ENCODE data around the gene LMO2.

LMO2 gene

DNA sequence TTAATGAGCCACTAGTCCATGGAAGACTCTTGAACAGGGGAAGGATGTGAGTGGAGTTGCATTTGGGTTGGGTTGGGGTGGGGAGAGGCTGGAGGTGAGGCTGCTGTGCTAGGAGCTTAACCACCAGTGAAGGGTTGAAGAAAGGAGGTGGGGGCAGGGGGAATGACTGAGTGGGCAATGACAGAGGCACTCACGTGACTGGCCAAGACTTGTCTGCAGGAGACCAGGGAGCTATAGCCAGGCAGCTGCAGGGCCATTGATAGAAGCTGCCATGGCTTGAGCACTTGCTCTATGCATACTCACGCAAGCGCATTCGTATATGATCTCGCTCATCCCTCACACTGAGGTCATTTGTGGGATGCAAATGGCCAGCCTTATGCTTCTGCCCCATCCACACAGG, 4.0 kb downstream of the LMO2 start:
- no peak for DNase-seq (ENCODE audit: low read depth in 3 of 3)

DNA sequence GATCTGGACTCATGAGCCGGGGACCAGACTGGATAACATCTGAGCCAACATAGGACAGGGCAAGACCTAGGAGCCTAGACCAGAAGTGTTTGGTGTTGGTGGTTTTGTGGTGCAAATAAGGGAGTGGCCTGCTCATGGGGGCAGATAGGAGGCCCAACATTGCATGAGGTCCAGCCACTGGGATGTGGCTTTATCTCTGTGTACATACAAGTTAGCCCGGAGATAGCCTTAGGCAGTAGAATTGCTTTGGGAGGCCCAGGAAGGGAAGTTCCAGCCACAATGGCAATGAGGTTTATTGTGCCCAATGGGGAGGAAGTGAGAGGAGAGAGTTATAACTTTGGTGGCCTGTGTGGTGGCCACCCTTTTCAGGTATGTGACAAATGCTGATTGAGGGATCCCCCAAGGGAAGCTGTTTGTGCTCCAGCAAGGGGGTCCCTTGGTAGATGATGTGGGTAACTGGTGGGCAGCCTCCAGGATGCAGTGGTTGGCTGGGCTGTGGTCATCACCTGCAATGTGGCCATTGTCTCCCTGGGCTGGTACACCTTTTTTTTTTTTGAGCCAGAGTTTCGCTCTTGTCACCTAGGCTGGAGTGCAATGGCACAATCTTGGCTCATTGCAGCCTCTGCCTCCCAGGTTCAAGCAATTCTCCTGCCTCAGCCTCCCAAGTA, 6.4 kb downstream of the LMO2 start:
- DNase-seq (ENCODE audit: low read depth in 3 of 3) = no peak

DNA sequence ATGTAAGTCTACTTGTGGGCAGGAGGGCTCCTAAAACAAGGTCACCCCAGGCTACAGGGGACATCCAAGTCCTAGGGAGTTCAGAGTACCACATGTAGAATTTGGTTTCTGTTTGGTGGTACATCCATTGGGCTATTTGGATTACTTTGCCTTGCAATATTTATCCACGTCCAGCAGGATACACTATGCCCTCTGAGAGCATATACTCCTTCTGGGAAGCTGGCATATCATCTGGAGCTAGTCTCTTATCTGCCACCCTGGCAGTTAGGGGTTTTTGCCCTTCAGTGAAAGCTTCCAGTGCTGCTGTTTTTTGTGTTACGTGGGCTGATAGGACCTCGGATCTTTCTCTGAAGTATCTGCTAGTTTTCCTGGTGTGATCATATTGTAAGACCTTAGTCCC, 7.3 kb downstream of the LMO2 start:
- no peak for DNase-seq (ENCODE audit: low read depth in 3 of 3)

DNA sequence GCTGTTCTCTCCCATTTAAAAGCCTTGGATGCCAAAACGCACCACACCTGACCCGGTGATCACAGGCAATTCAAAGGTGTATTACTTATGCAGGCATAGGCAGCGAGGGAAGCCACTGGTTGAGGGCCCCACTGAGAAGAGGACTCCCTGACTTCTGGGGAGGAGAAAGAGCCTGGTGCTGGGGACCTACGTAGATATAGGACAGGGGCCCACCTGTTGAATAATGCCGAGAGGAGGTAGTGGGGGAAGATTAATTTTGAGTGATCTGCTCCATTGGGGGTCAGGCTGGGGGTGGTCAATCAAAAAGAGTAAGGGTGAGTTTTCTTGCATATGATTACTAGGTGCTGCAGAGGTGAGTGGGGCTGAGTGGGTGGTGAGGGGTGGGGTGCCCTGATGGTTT, 7.8 kb downstream of the LMO2 start:
- no peak for DNase-seq (ENCODE audit: low read depth in 3 of 3)

DNA sequence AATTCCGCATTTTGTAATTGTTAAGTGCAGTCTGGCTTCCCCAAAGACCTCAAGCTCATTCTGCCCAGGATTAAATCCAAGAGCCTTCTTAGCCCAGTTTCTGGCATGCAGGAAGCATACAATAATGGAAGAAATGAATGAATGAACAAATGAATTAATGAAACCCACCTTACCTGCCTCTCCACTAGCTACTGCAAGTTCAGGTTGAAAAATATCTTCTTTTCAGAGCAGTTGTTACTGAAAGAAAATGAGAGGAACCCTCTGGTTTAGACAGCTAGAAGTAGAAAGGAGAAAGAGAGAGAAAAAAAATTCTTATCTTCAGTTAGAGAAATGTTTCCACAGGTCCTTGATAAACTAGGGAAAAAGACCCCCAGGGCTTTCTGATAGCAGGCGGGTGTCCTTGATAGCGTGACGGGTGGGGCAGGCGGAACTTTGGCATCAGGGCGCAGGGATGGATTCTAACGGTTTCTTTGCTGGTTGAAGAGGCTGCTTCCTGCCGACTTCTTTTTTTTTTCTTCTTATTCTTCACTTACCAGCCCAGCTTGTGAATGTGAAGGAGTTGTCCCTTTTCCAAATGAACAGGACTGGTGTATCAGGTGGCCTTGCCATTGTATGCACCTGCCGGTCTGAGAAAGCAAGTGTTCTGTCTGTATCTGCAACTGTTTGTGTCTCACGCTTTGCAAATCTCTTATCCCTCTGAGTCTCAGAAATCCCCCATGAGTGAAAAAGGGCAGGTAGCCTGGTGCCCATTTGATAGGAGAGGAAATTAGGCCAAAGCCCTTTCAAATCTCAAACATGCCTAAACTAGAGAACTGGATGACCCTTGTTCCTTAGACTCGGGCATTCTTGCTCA, 10.0 kb downstream of the LMO2 start:
- no peak for DNase-seq (ENCODE audit: low read depth in 3 of 3)

DNA sequence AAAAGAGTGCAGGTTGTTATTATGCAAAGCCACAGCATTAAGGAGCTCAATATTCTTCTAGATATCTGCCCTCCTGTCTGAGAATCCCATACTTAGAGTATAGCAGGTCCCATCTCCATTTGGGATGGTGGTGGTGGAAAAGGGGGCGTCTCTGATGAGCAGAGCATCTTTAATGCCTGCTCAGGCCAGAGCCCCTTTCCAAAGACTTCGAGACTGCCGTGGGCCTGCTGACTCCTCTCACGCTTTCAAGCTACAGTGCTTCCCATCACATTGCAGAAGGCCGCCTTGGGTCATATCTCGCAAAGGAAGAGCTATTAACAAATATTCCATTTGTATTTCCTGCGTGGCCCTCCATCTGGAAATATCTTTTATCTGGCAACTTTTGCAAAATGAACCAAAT, 10.9 kb downstream of the LMO2 start:
- no peak for DNase-seq (ENCODE audit: low read depth in 3 of 3)

DNA sequence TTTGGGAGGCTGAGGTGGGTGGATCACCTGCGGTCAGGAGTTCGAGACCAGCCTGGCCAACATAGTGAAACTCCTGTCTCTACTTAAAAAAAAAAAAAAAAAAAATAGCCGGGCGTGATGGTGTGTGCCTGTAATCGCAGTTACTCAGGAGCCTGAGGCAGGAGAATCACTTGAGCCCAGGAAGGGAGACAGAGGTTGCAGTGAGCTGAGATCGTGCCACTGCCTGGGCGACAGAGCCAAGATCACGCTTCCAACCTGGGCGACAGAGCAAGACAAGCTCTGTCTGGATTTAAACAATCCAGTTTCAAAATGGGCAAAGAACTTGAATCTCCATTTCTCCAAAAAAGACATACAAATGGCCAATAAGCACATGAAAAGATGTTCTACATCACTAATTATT, 12.5 kb downstream of the LMO2 start:
- no peak for DNase-seq (ENCODE audit: low read depth in 3 of 3)

DNA sequence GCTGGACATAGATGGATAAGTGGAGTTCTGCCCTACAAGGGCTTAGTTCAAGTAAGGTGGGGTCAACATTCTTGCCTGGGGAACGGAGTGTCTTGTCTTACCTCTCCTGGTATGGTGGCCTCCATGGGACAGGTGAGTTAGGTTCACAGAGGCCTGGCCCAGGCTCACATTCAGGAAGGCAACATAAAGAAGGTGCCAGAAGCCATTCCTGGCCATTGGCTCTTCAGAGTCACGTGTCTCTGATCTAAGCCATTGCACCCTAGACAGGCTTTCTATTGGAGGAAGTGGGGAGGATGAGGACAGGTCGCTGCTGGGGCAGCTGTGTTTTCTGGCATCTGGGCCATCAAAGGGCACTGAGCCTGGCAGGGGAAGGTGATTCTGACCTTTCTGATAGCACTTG, 14.8 kb downstream of the LMO2 start:
- DNase-seq (ENCODE audit: low read depth in 3 of 3) = no peak

DNA sequence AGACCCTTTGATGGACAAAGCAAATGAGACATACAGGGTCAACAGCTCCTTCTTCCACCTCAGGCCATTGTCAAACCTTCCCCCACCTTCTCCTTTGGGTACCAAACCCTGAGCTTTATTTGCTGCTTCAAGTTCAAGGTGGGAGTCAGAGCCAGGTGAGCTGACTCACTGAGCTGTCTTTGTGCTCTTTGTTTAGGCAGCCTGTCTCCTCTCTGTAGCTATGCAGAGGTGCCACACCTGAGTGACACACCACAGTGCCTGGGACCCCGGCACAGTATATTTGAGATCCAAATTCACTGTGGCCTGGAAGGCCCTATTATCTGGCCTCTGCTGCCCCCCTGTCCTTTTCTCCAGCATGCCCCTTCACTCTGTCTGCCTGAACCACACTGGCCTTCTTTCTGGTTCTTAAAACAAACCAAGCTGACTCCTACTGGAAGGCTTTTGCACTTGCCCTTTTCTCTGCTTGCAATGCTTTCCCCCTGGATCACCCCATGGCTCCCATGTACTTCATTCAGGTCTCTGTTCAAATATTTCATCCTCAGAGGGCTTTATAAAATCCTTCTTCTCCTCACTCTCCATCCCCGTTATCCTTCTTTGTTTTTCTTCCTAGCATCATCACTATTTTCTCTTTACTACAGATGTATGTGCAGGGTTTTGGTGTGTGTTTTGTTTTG, 16.1 kb downstream of the LMO2 start:
- DNase-seq (ENCODE audit: low read depth in 3 of 3) = no peak

DNA sequence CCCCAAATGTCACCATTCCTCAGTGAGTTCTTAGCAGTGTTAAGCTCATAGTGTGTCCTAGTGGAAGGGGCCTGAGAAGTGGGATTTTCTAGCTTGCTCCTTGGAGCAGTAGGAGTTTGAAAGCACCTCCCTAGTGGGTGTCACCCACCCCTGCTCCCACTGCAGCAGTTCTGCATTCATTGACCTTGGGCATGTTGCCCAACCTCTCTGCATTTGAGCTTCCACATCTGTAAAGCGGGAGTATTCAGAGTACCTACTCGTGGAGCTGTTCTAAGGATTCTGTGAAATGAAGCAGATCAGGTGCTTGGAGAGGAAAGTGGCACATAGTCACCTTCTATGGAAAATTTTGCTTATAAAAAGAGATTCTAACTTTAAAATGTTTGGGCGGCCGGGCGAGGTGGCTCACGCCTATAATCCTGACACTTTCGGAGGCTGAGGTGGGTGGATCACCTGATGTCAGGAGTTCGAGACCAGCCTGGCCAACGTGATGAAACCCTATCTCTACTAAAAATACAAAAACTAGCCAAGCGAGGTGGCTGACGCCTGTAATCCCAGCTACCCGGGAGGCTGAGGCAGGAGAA, 16.9 kb downstream of the LMO2 start:
- DNase-seq (ENCODE audit: low read depth in 3 of 3) = no peak

DNA sequence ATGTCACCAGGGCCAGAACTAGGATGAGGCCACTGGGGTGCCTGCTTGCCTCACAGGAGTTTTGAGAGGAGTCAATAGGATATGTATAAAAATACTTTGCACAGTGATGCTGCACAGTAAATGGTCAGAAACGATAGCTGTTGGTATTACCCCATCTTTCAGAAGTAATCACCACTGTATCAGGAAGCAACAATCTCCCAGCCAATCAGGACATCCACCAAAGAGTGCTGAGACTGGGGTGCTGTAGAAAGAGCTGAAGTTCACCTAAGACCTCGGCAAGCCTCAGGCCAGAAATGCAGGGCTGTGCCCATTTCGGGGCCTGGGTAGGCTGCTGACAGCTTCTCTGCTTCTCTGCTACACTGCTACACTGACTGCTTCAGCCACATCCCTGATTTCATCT, 17.4 kb downstream of the LMO2 start:
- DNase-seq (ENCODE audit: low read depth in 3 of 3) = no peak

DNA sequence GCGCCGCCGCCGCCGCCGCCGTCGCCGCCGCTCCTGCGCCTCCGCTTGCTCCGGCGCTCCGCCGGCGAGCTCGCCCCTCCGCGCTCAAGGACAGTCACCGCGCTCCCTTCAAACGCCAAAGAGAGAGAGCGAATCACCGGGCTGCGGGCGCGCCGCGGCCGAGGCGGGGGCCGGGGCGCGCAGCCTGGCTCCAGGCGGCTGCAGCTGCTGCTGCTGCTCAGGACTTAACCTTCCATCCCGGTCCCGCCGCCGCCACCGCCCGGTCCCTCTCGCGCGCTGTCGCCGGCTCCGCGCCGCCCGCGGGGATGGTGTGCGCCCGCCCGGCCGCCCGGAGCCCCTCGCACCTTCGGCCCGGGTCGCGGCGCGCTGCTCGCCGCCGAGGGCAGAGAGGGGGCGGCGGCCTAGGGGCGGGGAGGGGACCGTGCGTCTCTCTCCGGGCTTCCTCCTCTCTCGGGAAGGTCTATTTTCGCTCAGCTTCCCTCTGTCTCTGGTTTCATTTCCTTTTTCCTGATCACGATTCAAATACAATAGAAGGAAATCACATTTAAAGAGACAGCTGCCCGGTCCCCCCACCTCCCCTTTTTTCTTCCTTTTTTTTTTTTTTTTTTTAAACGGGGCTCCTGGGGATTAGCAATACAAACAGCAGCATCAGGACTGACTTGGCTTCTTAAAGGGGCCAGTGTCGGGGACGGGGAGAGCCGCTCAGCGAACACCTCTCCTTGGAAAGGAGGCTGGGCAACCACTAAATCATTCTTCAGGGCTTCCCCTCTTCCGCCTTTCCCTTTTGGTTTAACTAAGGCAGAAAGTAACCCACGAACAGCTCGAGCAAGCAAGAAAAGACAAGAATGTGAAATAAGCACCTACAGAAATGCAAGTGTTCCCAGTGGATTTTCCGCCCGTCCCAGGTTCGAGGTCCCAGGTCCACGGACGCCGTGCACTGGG, 22.1 kb downstream of the LMO2 start:
- no peak for DNase-seq (ENCODE audit: low read depth in 3 of 3)

DNA sequence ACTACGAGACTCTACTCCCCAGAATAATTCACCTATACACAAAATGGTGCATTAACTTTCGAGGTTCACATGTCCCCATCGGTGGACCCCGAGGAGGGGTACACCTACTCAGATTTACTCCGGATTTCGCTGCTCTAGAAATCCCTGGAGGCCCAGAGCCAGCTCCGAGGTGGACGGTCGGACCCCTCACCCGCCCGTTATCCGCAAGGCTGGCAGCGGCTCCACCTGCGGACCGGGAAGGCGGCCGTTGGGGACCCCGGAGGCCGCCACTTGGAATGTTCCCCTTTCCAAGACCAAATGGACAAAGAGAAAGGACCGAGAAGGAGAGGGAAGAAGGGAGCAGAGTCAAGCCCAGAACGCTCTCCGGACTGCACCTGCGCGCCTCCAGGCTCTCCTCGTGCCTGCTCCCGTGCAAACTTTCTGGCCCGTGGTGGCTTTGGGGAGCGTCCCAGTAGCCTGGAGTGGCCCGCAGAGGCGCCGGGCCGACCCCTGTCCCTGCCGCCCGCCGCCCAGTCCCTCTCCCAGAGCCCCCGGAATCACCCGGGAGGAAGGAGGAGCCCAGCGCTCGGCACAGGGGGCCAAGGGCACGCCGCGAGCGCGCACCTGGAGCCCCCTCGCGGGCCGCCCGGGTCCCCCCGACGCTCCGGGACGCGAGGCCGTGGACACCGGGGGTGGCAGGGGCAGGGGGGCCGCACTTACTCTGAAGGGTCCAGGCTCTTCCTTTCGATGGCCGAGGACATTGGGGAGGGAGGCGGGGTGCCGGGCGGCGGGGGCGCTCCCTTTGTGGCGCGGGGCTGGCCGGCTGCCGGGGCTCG, 23.0 kb downstream of the LMO2 start:
- no peak for DNase-seq (ENCODE audit: low read depth in 3 of 3)

DNA sequence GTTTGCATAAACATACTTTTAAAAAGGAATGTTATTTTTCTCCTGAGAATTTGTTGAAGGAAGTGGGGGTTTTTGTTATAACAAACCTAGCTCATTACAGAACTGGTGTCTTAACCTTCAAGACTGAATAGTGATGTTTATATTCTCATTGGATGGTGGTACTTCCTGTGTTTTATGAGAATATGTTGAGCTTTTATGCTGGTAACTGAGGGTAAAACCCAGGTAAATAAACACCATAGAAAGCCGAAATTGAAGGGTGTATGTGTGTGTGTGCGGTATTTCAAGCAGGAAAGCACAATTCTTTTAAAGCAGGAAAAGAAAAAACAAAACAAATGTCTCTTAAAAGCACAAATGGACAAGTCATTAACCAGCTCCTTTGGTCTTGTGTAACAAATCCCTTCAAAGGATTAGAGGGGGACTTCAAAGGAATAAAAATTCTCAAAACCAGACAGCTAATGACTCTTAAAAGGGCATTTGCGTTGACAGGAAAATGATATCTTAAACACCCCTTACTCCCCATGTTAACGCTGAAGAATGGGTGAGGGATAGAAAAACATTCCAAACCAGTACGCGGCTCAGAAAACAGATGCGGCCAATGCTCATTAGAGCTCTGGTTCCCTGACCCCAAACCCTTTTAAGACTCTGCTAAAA, 23.8 kb downstream of the LMO2 start:
- DNase-seq (ENCODE audit: low read depth in 3 of 3) = no peak

DNA sequence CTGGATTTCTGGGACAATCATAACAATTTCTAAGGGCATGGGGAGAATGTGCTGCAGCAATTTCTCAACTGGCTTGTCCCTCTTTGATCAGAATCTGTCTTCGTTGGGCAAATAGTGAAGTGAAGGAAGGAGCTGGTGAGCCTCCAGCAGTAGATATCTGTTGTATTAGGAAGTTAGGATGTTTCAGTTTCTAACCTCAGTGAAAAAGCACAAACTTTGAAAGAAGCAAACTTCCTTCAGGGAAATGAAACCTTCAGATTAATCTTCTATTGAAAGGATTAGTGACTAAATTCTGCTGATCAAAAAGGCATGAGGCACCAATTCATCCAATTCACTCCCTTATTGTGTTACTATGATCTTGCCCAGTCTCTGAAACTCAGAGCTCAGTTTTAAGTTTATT, 24.3 kb downstream of the LMO2 start:
- no peak for DNase-seq (ENCODE audit: low read depth in 3 of 3)

DNA sequence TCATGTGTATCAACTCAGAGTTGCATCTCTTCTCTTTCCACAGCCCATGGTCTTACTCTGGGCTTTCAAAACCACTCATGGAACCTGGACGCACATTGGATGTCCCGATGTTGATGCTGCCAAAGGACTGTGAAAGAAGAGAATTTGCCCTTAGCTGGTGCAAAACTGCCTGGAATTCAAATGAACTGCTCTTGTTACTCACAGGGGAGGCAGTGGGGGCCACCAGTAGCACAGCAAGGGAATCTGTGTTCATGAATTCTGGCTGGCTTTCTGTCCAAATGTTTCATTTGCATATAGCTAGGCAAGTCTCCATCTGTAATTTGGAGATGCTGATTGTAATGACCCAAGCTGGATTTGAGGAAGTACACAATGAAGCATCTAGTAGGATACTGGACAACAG, 24.9 kb downstream of the LMO2 start:
- no peak for DNase-seq (ENCODE audit: low read depth in 3 of 3)

DNA sequence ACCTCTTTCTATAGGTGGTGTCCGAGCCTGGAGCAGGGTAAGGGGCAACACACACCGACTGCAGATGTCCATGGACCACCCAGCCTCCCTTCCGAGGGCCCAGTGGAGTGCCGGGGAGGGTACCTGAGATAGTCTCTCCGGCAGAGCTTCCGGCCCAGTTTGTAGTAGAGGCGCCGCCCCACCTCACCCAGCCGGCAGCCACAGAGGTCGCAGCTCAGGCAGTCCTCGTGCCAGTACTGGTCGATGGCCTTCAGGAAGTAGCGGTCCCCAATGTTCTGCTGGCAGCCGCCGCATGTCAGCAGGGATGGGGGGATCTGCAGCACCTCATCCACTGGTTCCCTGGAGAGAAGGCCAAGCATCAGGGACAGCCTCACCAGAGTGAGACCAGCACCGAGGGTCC, 27.4 kb downstream of the LMO2 start:
- DNase-seq (ENCODE audit: low read depth in 3 of 3) = no peak

DNA sequence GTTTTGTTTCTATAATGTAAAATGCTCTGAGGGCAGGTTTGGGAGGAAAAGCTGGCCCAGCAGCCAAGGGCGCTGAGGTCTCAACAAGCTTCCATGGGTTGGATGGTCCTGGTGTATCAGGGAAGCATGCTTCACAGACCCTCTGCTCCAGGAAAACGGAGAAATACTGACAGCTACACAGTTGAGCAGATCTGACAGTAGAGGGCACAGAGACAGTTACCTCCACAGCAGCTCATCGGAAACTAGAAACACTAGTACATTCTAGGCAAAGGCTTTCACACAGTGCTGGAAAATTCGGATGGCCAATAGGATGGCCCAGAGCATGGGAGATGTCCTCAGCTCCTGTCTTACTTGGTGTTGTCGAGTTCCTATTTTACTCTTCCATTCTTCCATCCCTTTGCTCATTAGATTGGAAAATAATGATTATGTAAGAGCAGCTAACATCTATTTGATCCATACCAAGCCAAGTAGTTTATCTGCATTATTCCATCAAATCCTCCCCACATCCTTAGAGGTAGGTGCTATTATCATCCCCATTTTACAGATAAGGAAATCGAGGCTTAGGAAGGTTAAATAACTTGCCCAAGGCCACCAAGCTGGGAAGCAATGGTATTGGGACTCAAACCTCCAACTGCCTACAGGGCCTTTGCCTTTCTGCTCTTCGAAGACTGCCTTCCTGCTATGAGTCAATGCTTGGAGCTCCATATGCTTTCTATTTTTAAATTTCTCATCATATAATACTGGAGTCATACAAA, 28.3 kb downstream of the LMO2 start:
- DNase-seq (ENCODE audit: low read depth in 3 of 3) = no peak

DNA sequence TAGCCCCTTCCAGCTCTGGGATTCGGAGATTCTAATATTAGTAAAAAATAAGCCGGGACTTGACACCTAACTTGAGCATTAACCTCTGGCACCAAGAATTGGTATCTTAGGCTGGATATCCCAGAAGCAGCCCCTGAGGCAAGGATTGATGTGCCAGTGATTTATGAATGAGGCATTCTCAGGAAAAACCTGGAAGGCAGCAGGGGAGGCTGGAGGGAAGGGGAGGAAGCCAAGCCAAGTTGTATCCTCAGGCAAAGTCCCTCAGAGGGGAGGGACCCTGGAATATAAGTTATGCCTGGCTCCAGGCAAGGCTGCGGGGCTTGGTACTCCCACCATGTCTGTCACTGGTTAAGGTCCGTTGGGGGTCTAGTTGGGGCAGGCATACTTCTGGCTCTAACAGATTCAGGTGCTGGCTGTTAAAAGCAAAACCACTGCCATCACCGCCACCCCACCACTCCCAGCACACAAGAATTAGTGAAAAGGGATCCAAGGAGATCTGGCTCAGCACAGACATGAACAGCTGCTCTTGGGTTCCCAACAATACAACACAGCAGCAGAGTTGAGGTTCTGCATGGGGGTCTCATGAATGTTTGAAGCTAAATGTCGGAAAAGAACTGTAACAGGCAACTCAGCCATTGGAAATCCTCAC, 29.8 kb downstream of the LMO2 start:
- DNase-seq (ENCODE audit: low read depth in 3 of 3) = no peak
